NCI-H187 (cell line): ENCODE measurements around the gene MMAB.

Source experiments
- DNase-seq, 2 experiments: peaks; one replicate each; lab custom pipeline; 2025; lab: John Stamatoyannopoulos, UW

Gene MMAB

DNA sequence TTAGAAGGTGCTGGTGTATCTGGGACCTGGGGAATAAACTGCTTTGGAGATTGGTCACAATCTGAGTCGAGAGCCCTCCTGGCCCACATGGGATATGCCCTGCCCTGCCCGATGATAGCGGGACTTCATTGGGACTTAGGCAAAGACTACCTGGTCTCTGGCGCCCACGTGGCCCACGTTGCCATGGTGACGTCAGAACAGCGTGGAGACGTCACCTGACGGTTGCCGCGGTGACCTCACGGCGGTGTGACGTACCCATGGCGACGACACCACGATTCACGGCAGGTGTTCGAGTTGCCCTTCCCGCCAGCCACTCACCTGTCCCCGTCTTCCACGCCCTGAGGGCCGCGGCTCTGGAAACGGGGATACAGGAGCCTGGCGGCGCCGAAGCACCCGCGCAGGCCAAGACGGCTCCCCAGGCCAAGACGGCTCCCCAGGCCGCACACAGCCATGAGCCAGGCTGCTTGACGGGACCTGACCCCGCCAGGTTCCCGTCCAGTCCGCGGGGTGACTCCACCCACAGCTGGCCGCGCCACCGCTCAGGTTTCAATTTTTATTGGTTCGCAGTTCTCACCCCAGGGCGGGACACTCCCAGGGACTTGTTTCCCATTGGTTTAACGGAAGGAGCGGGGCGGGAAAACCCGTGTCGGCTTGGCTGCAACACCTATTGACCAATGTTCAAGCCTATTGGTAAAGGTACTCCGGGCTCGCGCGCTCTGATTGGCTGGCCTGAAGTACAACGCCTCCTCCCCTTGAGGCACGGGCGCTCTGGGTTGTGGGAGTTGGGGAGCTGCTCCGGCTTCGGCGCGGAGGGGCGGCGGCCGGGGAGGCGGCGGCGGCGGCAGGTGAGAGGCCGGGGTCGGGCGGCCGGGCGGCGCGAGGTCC lies at the start of gene MMAB, which contains the start of gene MVK:
Gene MMAB (minus strand): TSS at position 476 of the 885 bp plus-strand sequence. CDS start 24 bp downstream, at position 452.
Gene MVK (plus strand): TSS at position 766 of the 885 bp plus-strand sequence. CDS start 1,029 bp downstream, outside the sequence.
- DNase-seq, result peak; percentile 99

DNA sequence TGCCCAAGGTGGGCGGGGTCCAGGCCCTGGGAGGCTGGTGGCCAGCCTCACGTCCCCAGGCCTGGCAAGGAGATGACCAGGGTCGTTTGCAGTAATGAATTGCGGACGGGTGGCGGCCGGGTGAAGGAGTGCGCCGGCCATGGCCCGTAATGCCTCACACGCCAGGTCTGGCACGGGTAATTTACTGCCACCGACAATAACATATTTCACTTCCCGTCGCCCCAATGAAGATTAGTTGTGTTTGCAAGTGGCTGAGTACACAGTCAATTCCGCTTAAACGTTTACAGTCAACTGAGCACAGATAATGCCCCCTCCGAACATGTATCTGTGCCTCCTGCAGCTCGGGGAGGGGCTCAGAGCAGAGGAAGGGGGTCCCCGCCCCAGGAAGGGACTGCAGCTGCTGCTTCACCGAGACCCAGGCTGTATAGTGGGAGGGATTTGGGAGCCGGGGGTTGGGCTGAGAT lies 48.6 kb upstream of the MMAB start:
- peak; percentile 54 to 70 for DNase-seq

DNA sequence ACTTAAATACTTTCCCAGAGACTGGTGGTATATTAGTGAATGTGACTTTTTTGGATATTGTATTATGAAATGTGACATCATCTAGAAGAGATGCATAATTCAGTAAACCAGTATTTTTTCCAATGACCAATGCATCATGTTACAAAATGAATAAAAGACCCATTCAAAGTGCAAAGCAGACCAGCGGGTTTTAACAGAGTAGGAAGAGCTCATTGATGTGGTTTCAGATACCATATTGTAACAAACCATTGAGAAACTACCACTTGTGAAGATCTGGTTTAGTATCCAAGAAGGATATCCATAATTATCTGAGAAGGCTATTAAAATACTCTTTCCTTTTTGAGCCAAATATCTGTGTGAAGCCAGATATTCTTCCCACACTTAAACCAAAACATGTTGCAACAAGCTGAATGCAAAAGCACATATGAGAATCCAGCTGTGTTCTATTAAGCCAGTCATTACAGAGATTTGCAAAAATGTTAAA lies 47.9 kb upstream of the MMAB start:
- no peak for DNase-seq

DNA sequence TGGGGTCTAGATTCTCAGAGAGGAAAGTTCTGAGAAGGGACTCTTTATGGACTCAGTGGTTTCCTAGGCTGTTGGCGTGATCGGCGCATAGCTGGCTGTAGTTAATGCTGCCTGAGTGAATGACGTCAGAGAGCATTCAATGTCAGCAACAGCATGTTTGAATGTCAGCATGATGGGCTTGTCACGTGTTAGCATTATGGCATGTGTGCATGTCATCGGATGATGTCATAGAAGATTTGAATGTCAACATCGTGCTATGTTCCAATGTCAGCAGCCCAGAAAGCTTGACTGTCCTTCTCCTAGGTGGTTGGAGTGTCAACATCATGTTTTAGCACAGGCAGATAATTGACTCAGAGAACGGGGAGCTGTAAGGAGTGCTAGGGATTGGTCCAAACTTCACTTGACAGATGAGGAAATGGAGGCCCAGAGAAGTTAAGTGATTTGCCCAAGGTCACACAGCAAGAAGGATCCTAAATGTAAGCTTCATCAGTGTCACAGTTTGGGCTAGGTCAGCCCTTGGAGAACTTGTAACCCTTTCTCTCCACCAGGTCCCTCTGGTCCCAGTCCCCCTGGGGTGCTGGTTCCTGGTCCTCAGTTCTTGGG lies 45.8 kb upstream of the MMAB start:
- DNase-seq, result no peak

DNA sequence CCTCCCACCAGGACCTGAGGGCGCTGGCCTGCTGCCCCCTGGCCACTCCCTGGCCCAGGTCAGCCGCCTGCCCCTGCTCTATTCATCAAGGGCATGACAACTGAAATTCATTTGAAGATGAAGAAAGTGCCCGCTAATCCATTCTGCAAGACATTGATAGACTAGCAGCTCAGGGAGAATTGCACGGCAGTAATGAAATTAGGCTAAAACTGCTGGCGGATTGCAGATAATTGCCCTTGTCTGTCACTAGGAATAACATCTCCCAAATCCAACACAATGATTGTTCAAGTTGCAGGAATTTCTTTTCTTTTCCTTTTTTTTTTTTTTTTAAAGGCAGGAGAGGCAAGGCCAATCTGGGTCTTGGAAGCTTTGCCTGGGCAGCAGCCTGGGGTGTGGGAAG lies 44.8 kb upstream of the MMAB start:
- no peak for DNase-seq

DNA sequence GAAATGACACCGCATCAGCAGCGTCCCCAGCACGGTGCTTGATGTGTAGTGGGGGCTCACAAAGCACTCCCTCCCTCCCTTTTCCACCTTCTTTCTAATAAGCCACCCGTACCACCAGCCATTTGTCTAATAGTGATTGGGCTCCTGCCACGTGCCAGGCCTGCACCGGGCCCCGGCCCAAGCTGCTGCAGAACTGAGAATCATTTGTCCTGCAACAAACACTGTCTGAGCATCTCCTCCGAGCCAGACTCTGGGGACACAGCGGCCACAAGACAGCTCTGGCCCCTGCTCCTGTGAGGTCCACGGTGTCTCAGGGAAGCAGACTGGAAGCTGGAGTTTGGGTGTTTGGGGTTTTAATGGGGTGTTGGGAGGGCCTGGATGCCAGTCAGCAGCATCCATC lies 44.2 kb upstream of the MMAB start:
- no peak for DNase-seq

DNA sequence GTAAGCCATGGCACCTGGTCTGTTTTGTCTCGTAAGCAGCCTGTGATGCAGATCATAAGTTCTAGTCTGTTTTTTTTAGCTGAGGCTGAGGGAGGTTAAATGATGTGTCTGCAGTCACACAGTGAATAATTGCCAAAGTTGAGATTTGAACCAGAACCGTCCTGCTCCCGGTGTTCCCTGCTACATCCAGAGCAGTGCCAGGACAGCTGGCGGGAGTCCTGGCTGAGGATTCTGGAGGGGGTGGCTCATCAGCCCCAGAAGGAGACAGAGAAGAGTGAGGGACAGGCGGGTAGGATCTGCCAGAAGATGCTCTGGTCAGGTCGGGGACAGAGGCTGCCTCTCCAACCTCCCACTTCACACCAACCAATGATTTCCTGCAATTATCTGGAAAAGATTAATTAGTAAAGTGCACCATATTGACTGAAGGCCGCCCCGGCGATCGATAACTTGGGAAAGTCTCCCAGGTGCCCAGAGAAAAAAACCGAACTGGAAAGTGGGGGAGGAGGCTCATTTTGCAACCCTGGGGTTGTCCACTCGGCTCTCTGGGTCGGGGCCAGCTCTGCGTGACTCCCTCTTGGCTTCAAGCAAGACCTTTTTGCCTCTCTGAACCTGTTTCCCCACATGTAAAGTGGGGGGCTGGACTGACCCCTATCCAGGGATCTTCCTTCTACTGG lies 42.4 kb upstream of the MMAB start:
- DNase-seq, result no peak

DNA sequence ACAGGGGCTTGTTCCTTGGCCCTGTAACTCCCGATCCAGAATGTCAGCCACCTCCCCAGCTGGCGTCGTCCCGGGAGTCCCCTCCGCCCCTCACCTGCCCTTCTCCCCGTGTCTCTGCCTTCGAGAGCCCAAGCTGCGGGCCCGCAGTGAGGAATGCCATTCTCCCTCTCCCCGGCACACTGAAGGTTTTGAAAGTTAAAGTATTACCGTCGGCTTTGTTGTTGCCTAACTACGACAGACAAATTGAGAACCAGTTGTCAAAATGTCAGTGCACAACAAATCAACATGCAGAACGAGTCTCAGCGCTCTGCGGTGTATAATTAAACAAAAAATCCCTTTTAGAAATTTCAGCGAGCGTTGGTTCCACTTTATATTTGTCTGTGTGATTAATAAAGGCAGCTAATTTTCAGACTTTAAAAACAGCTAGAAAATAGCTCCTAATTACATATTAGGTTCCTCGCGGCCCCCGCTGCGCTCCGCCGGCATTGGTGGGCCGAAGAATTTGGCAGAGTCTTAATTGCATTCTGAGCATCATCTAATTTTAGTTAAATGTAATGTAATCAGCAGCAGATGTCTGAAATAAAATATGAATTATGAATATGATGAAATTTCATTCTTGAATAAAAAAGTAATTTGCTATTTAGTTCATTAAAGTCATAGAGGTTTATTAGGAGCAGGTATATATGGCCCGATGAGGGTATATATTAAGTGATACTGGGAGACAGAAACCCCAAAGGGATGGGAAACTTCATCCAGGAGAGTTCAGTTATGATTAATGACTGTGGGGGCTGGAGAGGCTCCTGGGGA lies 40.5 kb upstream of the MMAB start:
- DNase-seq, result no peak

DNA sequence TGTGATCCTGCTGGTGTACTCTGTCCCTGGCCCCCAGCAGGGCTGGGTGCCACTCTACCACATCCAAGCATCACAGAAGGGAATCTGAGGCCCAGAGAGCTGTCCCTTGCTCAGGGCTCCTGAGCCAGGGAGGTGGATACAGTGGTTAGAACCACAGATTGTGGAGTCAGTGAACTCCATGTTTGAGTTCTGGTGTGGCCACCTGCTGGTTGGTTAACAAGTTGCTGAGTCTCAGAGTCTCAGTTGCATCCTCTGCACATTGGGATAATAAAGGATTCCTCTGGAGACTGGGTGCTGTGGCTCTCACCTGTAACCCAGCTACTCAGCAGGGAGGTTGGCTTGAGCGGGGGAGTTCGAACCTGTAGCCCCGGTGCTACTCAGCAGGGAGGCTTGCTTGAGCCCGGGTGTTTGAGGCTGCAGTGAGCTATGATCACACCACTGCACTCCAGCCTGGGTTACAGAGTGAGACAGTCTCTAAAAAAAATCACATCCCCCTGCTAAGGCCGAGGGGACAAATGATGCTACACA lies 39.7 kb upstream of the MMAB start:
- DNase-seq, result no peak

DNA sequence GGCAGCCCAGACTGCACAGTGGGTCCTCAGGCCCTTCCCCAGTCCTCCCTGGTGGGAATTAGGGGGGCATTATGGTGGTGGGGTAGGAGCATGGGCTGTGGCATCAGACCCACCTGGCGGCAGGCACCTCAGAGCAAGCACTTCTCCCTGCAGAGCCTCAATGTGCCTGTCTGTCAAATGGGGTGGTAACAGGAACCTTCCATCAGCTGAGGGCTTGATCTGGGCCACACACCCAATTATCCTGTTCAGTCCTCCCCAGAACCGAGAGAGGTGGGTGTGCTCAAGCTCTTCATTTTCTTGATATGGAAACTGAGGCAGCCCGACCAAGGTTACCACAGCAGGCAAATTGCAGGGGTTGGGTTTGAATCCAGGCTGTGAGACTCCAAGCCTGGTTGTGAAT lies 38.7 kb upstream of the MMAB start:
- DNase-seq, result no peak

DNA sequence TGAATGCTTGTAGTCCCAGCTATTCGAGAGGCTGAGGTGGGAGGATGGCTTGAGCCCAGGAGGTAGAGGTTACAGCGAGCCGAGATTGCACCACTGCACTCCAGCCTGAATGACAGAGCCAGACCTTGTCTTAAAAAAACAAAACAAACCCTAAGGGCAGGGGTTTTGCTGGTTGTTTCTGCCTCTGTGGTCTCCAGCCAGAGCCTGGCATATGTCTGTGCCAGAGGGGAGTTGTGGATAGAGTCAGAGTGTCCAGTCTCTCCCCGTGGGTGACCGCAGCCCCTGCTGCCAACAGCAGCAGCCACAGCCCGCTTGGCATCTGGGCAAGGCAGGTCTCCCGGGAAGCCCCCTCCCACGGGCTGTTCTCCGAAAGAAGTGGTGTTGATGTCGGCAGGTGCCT lies 37.9 kb upstream of the MMAB start:
- DNase-seq, result no peak

DNA sequence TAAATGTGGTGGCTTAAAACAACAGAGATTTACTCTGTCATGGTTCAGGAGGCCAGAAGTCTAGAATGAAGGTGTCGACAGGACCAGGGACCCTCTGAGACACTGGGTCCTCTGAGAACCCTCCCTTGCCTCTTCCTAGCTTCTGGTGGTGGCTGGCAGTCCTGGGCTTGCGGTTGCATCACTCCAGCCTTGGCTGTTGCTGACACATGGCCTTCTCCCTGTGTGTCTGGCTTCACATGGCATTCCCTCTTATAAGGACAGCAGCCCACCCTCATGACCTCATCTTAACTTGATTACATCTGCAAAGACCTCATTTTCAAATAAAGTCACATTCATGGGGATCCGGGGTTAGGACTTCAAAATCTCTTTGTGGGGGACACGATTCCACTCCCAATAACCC lies 37.2 kb upstream of the MMAB start:
- DNase-seq, result no peak

DNA sequence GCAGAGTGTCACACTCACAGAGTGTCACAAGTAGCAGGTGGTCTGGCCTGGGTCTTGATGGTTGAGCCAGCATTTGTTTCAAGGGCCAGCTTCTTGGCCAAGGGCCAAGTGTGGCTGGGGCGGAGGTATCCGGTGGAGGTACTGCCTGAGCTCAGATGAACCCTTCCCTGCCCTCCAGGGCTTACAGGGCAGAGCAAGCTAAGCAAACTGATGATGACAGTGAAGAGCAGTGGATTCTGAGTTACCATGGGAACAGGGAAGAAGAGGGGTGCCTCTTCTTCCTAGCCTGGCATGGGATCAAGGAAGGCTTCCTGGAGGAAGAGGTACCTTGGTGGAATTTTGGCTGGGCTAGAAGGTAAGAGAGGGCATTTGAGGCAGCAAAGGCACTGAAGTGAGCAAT lies 36.0 kb upstream of the MMAB start:
- no peak for DNase-seq

DNA sequence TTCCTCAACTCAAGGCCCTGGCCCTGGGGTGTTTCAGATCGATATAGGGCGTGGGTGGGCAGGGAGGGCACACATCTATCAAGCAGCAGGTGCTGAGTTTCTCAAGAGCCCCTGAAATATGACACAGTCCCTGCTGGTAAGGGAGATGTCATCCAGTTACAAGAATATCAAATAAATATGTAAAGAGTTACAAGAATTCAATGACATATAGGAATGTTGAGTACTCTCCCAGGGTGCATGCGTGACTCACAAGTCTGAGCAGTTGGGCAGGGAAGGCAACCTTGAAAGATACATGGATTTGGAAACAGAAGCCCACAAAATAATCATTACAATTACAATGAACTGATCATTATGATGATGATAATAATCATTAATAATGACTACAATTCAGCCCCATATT lies 35.5 kb upstream of the MMAB start:
- no peak for DNase-seq

DNA sequence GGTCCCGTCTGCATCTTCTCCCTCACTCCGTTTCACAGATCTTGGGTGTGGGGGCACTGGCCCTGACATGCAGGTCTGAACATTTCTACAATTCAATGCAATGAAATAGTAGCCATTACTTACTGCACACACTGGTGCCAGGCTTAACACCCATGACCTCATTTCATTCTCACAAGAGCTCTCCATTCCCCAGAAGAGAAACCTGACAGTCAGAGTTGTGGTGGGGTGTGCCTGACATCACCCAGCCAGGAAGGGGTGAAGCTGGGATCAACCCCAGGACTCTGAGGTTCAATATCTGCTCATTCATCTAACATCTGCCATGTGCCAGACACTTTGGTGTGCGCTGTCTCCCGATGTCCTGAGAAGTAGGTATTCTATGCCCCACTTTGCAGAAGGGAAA lies 35.0 kb upstream of the MMAB start:
- no peak for DNase-seq

DNA sequence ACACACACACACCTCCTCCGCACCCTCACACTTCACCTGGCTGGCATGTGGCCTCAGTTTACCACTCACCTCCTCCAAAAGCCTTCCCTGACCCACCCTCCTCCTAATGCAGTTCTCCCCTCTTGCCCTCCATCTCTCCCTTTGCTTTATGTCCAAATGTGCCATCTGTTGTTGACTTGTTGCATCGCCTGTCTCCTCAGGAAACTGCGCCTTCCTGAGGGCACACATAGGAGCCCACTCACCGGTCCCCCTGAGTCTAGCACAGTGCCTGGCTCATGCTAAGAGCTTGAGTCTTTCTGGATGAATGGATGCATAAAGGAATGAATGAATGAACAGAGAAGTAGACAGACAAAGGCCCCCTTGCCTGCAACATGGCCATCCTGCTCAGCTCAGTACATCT lies 34.3 kb upstream of the MMAB start:
- DNase-seq, result no peak

DNA sequence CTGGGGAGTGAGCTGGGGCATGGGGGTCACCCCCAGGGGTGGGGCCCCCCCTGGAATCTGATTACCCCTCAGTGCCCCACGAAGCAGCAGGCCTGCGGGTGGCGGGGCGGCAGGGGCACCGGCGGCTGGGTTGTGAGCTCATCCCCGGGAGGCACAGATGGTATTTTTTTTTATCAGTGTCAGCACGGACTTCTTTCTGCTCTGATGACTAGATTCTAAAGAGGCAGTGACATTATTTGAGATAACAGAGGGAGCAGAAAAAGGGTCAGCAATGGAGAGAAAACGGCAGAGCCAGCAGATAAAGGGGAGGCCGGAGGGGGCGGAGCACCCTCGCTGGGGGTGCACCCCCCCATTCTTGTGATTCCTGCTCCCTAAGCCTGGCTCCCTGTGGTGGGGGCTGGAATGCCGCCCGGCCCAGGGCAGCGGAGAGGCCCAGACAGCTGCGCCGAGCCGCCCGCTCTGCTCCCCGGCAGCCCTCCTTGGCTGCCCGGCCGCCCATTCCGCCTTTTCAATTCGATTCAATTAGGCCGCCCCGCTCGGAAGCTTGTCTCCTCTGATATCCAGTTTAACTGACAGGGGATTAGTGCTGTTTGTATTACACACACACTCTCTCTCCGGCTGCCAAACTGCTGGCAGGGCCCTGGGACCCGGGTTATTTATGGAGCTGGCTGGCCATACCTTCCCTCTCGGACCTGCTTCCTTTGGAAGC lies 33.2 kb upstream of the MMAB start:
- no peak for DNase-seq

DNA sequence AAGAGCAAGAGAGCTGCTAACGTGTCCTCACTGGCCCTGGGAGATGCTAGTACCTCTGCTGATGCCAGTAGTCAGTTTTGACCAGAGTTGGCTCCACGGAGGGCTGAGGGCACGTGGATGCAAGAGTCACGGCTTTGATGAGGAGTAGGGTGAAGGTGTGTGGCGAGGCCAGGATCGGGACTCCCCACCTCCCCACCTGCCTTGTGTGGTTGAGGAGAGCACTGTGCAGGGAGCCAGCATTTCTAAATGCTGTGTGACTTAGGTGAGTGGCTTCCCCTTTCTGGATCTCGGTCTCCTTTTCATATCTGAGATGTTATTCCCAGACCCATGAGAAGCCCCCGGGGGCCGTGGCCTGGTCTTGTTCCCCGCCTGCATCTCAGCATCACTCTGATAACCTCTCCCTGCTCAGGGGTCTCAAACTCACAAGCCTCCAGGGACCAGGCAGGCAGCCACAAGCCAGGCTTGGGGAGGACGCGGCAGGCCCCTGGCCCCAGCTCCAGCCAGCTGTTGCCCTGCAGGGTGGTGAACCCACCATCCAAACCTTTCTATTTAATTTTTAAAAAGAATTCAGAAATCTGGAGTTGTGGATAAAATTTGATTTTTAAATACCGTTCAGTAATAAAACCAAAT lies 32.4 kb upstream of the MMAB start:
- no peak for DNase-seq

DNA sequence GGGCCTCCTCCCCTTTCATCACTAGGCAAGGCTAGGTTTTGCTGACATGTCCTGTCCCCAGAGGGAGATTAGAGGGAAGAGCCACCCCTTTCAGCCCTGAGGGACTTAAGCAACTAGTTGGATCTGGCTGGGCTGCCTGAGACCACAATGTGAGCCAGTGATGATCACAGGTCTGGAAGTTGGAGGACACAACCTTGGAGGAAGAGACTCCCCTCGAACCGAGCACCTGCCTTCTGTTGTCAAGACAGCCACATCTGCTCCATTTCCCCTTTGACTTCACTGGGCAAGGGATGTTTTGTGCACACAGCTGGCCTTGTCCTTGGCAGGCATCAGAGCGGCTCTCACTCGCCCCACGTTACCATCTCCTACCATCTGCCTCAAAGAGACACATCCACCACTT lies 31.7 kb upstream of the MMAB start:
- DNase-seq, result no peak

DNA sequence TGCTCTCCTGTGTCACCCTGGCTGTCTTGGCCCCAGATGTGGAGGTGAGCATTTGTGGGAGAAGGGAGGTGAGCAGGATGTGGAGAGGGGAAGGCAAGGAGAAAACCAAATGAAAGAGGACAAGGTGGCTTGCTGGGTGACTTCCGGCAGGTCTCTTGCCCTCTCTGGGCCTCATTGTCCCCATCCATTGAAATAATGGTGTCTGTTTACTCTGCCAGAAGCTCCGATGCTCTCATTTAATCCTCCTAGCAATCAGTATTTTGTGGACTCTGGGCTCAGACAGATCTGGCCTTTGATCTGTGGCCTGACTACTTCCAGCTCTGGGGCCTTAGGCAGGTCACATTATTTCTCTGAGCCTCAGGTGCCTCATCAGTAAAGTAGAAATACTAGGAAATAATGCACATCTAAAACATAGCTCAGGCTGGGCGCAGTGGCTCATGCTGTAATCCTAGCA lies 30.9 kb upstream of the MMAB start:
- no peak for DNase-seq
